Measurements from ENCODE around the gene VWA8.

VWA8 gene

DNA sequence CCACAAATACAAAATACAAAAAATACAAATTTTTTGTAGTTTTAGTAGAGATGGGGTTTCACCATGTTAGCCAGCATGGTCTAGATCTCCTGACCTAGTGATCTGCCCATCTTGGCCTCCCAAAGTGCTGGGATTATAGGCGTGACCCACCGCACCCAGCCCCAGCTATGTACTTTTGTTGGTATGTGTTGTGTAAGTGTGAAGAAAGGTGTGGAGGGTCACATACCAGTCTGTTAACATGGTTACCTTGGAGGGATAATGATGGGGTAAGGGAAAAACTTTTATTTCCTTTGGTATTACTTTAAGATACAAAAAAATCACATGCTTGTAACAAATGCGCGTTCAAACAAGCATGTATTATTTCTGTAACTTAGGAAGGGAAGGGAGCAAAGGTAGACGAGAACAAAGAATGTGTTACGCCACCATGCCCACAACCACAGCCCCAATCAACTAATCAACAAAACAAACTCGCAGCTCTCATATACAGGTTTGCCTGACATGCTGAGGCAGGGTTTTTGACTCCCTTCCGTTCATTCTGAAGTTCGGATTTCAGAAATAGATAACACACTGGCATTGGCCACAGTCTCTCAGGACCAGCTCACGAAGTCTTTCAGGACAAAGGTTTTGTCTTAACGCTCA, 13.5 kb upstream of the VWA8 start:
- Histone ChIP-seq H3K27ac (ENCODE audit: extremely low read depth, low read depth, low read length) (no peak overlapping the region), H3K9me3 (ENCODE audit: control insufficient read depth, insufficient read depth, low read depth, low read length) (no peaks in the 10 kb centered on the region), H3K4me3 (ENCODE audit: low read depth, low read length) (no peak overlapping the region), H3K4me1 (ENCODE audit: control insufficient read depth, insufficient read depth, low read length) (no peaks in the 10 kb centered on the region), H3K36me3 (ENCODE audit: control insufficient read depth in 2 of 2, insufficient read depth in 1 of 2, low read length in 2 of 2) (no peaks in the 10 kb centered on the region)
- TF ChIP-seq ZNF416 (tag by site-specific recombination; IDR thresholded peaks at IDR 0.05), result no peak
- TF ChIP-seq KLF7 (tag by site-specific recombination; IDR thresholded peaks at IDR 0.05; ENCODE audit: borderline replicate concordance), result no peak
- TF ChIP-seq ZNF555 (tag by site-specific recombination; conservative IDR thresholded peaks at IDR 0.05), result no peak
- no peak for TF ChIP-seq ZNF391 (tag by site-specific recombination; IDR thresholded peaks at IDR 0.05; ENCODE audit: borderline replicate concordance, low read depth)
- TF ChIP-seq ZNF155 (tag by site-specific recombination; IDR thresholded peaks at IDR 0.05), result no peak
- TF ChIP-seq, protein P1, sequence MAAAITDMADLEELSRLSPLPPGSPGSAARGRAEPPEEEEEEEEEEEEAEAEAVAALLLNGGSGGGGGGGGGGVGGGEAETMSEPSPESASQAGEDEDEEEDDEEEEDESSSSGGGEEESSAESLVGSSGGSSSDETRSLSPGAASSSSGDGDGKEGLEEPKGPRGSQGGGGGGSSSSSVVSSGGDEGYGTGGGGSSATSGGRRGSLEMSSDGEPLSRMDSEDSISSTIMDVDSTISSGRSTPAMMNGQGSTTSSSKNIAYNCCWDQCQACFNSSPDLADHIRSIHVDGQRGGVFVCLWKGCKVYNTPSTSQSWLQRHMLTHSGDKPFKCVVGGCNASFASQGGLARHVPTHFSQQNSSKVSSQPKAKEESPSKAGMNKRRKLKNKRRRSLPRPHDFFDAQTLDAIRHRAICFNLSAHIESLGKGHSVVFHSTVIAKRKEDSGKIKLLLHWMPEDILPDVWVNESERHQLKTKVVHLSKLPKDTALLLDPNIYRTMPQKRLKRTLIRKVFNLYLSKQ (tag by site-specific recombination; IDR thresholded peaks at IDR 0.05; ENCODE audit: borderline replicate concordance), result no peak
- no peak for TF ChIP-seq ZNF19 (tag by site-specific recombination; IDR thresholded peaks at IDR 0.05; ENCODE audit: low read depth)
- TF ChIP-seq ZNF658 (tag by site-specific recombination; IDR thresholded peaks at IDR 0.05), result no peak
- TF ChIP-seq, protein P2, sequence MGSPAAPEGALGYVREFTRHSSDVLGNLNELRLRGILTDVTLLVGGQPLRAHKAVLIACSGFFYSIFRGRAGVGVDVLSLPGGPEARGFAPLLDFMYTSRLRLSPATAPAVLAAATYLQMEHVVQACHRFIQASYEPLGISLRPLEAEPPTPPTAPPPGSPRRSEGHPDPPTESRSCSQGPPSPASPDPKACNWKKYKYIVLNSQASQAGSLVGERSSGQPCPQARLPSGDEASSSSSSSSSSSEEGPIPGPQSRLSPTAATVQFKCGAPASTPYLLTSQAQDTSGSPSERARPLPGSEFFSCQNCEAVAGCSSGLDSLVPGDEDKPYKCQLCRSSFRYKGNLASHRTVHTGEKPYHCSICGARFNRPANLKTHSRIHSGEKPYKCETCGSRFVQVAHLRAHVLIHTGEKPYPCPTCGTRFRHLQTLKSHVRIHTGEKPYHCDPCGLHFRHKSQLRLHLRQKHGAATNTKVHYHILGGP (tag by site-specific recombination; IDR thresholded peaks at IDR 0.05), result no peak
- TF ChIP-seq ZNF202 (tag by site-specific recombination; IDR thresholded peaks at IDR 0.05; ENCODE audit: borderline replicate concordance), result no peak
- no peak for TF ChIP-seq ZNF544 (tag by site-specific recombination; IDR thresholded peaks at IDR 0.05)
- no peak for TF ChIP-seq ZBTB48 (tag by site-specific recombination; IDR thresholded peaks at IDR 0.05)
- ChIA-PET CTCF (no interaction called here), POLR2A (no interaction called here)

DNA sequence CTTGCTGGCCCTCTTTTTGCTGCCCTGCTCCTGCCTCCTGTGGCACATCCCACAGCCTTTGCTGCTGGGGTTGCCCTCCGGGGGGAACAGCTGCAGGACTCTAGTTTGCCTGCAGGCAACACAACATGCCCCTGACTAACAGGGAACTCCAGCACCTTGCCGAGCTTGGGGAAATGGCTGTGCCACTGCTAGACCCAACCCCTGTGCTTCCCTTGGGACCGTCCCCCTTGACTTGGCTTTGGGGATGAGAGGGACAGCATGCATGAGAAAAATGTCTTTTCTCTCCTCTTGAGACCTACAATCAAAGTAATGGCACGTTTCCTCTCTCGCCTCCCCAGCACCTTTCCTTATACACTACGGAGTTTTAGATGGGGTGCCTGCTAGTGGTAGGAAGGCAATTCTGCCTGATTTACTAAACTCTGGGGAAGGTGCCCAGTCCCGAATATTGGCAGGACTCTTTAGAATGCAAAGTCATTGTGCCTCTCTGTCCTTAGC, 12.4 kb upstream of the VWA8 start:
- Histone ChIP-seq H3K9me3 (ENCODE audit: control insufficient read depth, insufficient read depth, low read depth, low read length) (no peaks in the 10 kb centered on the region), H3K27ac (ENCODE audit: extremely low read depth, low read depth, low read length) (no peak overlapping the region), H3K36me3 (ENCODE audit: control insufficient read depth in 2 of 2, insufficient read depth in 1 of 2, low read length in 2 of 2) (no peaks in the 10 kb centered on the region), H3K4me1 (ENCODE audit: control insufficient read depth, insufficient read depth, low read length) (no peaks in the 10 kb centered on the region), H3K4me3 (ENCODE audit: low read depth, low read length) (no peak overlapping the region)
- POLR2A ChIA-PET, result no interaction called here
- TF ChIP-seq ZNF341 (tag by site-specific recombination; IDR thresholded peaks at IDR 0.05; ENCODE audit: low read depth) (0 out of 2 replicates have a peak, but pooled peaks have one; percentile 12), ZNF664 (tag by site-specific recombination; IDR thresholded peaks at IDR 0.05) (no peak)
- CTCF ChIA-PET, result no interaction called here

DNA sequence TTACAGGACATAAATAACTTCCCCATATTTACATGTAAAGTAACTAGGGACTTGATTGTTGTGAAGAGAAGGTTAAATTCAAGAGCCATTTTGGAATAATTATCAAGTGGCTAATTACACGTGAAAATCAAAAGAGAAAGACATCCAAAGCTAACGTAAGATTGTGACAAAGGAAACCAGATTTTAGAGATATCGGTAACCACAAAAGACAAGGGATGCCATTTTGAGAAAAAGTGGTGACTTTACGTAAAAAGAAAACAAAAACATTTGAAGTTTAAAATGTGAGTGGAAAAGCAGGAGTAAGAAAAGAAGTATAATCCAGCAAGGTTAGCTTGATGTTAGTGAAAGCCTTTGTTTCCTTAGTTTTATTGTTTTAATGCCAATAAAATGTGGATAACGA, 10.9 kb upstream of the VWA8 start:
- no peak overlapping the region for H3K4me3 ChIP-seq (ENCODE audit: low read depth, low read length)
- no peaks in the 10 kb centered on the region for H3K36me3 ChIP-seq (ENCODE audit: control insufficient read depth in 2 of 2, insufficient read depth in 1 of 2, low read length in 2 of 2)
- H3K9me3 ChIP-seq (ENCODE audit: control insufficient read depth, insufficient read depth, low read depth, low read length), result no peaks in the 10 kb centered on the region
- TF ChIP-seq SP7 (tag by site-specific recombination; IDR thresholded peaks at IDR 0.05) (no peak), ZNF133 (tag by site-specific recombination; IDR thresholded peaks at IDR 0.05) (no peak), ZNF341 (tag by site-specific recombination; IDR thresholded peaks at IDR 0.05; ENCODE audit: low read depth) (no peak), ZNF670 (tag by site-specific recombination; IDR thresholded peaks at IDR 0.05; ENCODE audit: low read depth) (no peak), ZNF132 (tag by site-specific recombination; IDR thresholded peaks at IDR 0.05; ENCODE audit: borderline replicate concordance) (no peak), GLIS2 (tag by site-specific recombination; IDR thresholded peaks at IDR 0.05) (no peak), GLI2 (tag by site-specific recombination; IDR thresholded peaks at IDR 0.05; ENCODE audit: borderline replicate concordance, low read depth) (no peak), HOXA7 (CRISPR knock-in tag; IDR thresholded peaks at IDR 0.05; ENCODE audit: borderline replicate concordance) (no peak), MZF1 (tag by site-specific recombination; IDR thresholded peaks at IDR 0.05; ENCODE audit: borderline replicate concordance) (no peak), ZSCAN16 (tag by site-specific recombination; IDR thresholded peaks at IDR 0.05) (no peak), ZNF433 (tag by site-specific recombination; IDR thresholded peaks at IDR 0.05; ENCODE audit: low read depth) (no peak), ZIC2 (tag by site-specific recombination; IDR thresholded peaks at IDR 0.05) (no peak), KLF8 (tag by site-specific recombination; IDR thresholded peaks at IDR 0.05) (no peak)
- TF ChIP-seq, protein P3, sequence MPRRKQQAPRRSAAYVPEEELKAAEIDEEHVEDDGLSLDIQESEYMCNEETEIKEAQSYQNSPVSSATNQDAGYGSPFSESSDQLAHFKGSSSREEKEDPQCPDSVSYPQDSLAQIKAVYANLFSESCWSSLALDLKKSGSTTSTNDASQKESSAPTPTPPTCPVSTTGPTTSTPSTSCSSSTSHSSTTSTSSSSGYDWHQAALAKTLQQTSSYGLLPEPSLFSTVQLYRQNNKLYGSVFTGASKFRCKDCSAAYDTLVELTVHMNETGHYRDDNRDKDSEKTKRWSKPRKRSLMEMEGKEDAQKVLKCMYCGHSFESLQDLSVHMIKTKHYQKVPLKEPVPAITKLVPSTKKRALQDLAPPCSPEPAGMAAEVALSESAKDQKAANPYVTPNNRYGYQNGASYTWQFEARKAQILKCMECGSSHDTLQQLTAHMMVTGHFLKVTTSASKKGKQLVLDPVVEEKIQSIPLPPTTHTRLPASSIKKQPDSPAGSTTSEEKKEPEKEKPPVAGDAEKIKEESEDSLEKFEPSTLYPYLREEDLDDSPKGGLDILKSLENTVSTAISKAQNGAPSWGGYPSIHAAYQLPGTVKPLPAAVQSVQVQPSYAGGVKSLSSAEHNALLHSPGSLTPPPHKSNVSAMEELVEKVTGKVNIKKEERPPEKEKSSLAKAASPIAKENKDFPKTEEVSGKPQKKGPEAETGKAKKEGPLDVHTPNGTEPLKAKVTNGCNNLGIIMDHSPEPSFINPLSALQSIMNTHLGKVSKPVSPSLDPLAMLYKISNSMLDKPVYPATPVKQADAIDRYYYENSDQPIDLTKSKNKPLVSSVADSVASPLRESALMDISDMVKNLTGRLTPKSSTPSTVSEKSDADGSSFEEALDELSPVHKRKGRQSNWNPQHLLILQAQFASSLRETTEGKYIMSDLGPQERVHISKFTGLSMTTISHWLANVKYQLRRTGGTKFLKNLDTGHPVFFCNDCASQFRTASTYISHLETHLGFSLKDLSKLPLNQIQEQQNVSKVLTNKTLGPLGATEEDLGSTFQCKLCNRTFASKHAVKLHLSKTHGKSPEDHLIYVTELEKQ (tag by site-specific recombination; IDR thresholded peaks at IDR 0.05; ENCODE audit: borderline replicate concordance), result no peak
- ChIA-PET CTCF (no interaction called here), POLR2A (no interaction called here)
- no peaks in the 10 kb centered on the region for H3K4me1 ChIP-seq (ENCODE audit: control insufficient read depth, insufficient read depth, low read length)
- no peak overlapping the region for H3K27ac ChIP-seq (ENCODE audit: extremely low read depth, low read depth, low read length)
